ENCODE data around the gene YAP1. TPM values are rescaled to one million over a fixed set of nuclear protein-coding genes. Genes with fewer than 3 reads are reported as not detected.
A peak's percentile ranks its signal among the peaks of the same experiment; 100 is the strongest.

The YAP1 gene
- total RNA-seq, 4 donors from 2014 or later: 130 to 203 (median 200) TPM

- DNase-seq (ENCODE audit: low spot score in 2 of 2): peak in 1 of 2 donors; percentile 19
- Histone ChIP-seq H3K4me1 (peaks cover 0 to 81% (median 7%) of the 10 kb centered on the region in 4 donors), H3K4me3 (no peak overlapping the region), H3K9me3 (no peaks in the 10 kb centered on the region), H3K27ac (peak overlapping the region in 3 of 4 donors; percentile 13 to 70 (median 70)), H3K36me3 (peaks cover 0 to under 1% (median 0%) of the 10 kb centered on the region in 3 donors), H3K27me3 (no peaks in the 10 kb centered on the region)
- WGBS, 2 donors: 26 to 34% methylated on average over 2 of the region's 2 CpGs
- peak; percentile 14 to 62 for TF ChIP-seq EP300 (IDR thresholded peaks at IDR 0.05)
- no peak for TF ChIP-seq CTCF (IDR thresholded peaks at IDR 0.05)
- TF ChIP-seq POLR2A (IDR thresholded peaks at IDR 0.05): no peak
Observed at GRCh38 chr11:102157219-102157618, 47.0 kb downstream of the YAP1 start.

- Histone ChIP-seq H3K36me3 (peaks cover 0 to 10% (median 0%) of the 10 kb centered on the region in 3 donors), H3K27me3 (no peaks in the 10 kb centered on the region), H3K27ac (peak overlapping the region in 3 of 4 donors; percentile 13 to 70 (median 70)), H3K4me3 (no peak overlapping the region), H3K4me1 (peaks cover 0 to 80% (median 5%) of the 10 kb centered on the region in 4 donors), H3K9me3 (no peaks in the 10 kb centered on the region)
- TF ChIP-seq CTCF (IDR thresholded peaks at IDR 0.05) (no peak), EP300 (IDR thresholded peaks at IDR 0.05) (no peak), POLR2A (IDR thresholded peaks at IDR 0.05) (no peak)
- 43 to 44% methylated on average over 2 of the region's 2 CpGs for WGBS, 2 donors
- no peak for DNase-seq (ENCODE audit: low spot score in 2 of 2)
Observed at GRCh38 chr11:102158164-102158735, 48.0 kb downstream of the YAP1 start.

- no peaks in the 10 kb centered on the region for H3K27me3 ChIP-seq
- H3K4me3 ChIP-seq: no peak overlapping the region
- no peak for DNase-seq (ENCODE audit: low spot score in 2 of 2)
- no peak for TF ChIP-seq CTCF (IDR thresholded peaks at IDR 0.05)
- no peak for TF ChIP-seq EP300 (IDR thresholded peaks at IDR 0.05)
- TF ChIP-seq POLR2A (IDR thresholded peaks at IDR 0.05): no peak
- no peak overlapping the region for H3K27ac ChIP-seq
- peaks cover 0 to 39% (median 0%) of the 10 kb centered on the region in 4 donors for H3K4me1 ChIP-seq
- H3K9me3 ChIP-seq: no peaks in the 10 kb centered on the region
- peaks cover 0 to 15% (median 0%) of the 10 kb centered on the region in 3 donors for H3K36me3 ChIP-seq
- WGBS, 2 donors: 93 to 100% methylated on average over 4 of the region's 4 CpGs
Observed at GRCh38 chr11:102163368-102163767, 53.1 kb downstream of the YAP1 start.

- DNase-seq (ENCODE audit: low spot score in 2 of 2): no peak
- no peaks in the 10 kb centered on the region for H3K9me3 ChIP-seq
- WGBS, 2 donors: 87 to 88% methylated on average over 6 of the region's 6 CpGs
- peaks cover 0 to 15% (median 0%) of the 10 kb centered on the region in 3 donors for H3K36me3 ChIP-seq
- no peak for TF ChIP-seq POLR2A (IDR thresholded peaks at IDR 0.05)
- no peak overlapping the region for H3K27ac ChIP-seq
- H3K27me3 ChIP-seq: no peaks in the 10 kb centered on the region
- no peak overlapping the region for H3K4me3 ChIP-seq
- peaks cover 0 to 33% (median 2%) of the 10 kb centered on the region in 4 donors for H3K4me1 ChIP-seq
Observed at GRCh38 chr11:102166175-102167064, 56.2 kb downstream of the YAP1 start.

- 70 to 78% methylated on average over 1 of the region's 1 CpG for WGBS, 2 donors
- H3K4me3 ChIP-seq: no peak overlapping the region
- no peak for DNase-seq (ENCODE audit: low spot score in 2 of 2)
- no peak for TF ChIP-seq EP300 (IDR thresholded peaks at IDR 0.05)
- TF ChIP-seq POLR2A (IDR thresholded peaks at IDR 0.05): no peak
- no peak for TF ChIP-seq CTCF (IDR thresholded peaks at IDR 0.05)
- H3K27ac ChIP-seq: no peak overlapping the region
- peaks cover 0 to 22% (median 2%) of the 10 kb centered on the region in 4 donors for H3K4me1 ChIP-seq
- H3K36me3 ChIP-seq: peaks cover 0 to 4% (median 0%) of the 10 kb centered on the region in 3 donors
- no peaks in the 10 kb centered on the region for H3K9me3 ChIP-seq
- H3K27me3 ChIP-seq: no peaks in the 10 kb centered on the region
Observed at GRCh38 chr11:102168481-102168880, 58.2 kb downstream of the YAP1 start.
